ENCODE measurements around the gene CHST2. TPM values are rescaled to one million over a fixed set of nuclear protein-coding genes. Genes with fewer than 3 reads are reported as not detected.

The CHST2 gene
- total RNA-seq, 2 experiments from 2014 or later: 6.0 to 6.9 TPM

GRCh38 chr3:143121241-143122088 lies 1.9 kb downstream of the CHST2 start:
- peaks cover 5% of the 10 kb centered on the region for H3K27me3 Mint-ChIP-seq
- ChIA-PET POLR2A (interaction anchor here (1.0 to 1.6 kb wide), 2 partner anchors 45 to 53 kb away, joined by 3 to 5 read pairs; no protein-coding TSS in a partner anchor), CTCF (interaction anchor here (0.6 to 2.5 kb wide), 43 partner anchors 9 to 628 kb away, joined by 3 to 23 read pairs (median 3); no protein-coding TSS in a partner anchor)
- peaks cover 40% of the 10 kb centered on the region for H3K4me1 Mint-ChIP-seq (ENCODE audit: low read depth)
- H3K27ac Mint-ChIP-seq: peak overlapping the region; percentile 55
- no peaks in the 10 kb centered on the region for H3K9me3 Mint-ChIP-seq
- DNase-seq (peak; percentile 92), ATAC-seq (peak; percentile 69)
- intact Hi-C loops (cut with micrococcal nuclease): loop anchor here (2.0 to 10.0 kb wide), 5 partner anchors 51 to 553 kb away; no protein-coding TSS in a partner anchor
- peaks cover 4% of the 10 kb centered on the region for H3K36me3 Mint-ChIP-seq (ENCODE audit: low read depth)
- H3K4me3 Mint-ChIP-seq: peak overlapping the region; percentile 67
- TF ChIP-seq CTCF (IDR thresholded peaks at IDR 0.05): peak; percentile 82

DNA sequence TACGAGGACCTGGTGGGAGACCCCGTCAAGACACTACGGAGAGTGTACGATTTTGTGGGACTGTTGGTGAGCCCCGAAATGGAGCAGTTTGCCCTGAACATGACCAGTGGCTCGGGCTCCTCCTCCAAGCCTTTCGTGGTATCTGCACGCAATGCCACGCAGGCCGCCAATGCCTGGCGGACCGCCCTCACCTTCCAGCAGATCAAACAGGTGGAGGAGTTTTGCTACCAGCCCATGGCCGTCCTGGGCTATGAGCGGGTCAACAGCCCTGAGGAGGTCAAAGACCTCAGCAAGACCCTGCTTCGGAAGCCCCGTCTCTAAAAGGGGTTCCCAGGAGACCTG lies 2.5 kb downstream of the CHST2 start:
- no peak for DNase-seq
- TF ChIP-seq CTCF (IDR thresholded peaks at IDR 0.05): no peak
- peaks cover 4% of the 10 kb centered on the region for H3K36me3 Mint-ChIP-seq (ENCODE audit: low read depth)
- H3K4me3 Mint-ChIP-seq: peak overlapping the region; percentile 67
- H3K4me1 Mint-ChIP-seq (ENCODE audit: low read depth): peaks cover 40% of the 10 kb centered on the region
- H3K9me3 Mint-ChIP-seq: no peaks in the 10 kb centered on the region
- ChIA-PET CTCF (interaction anchor here (1.4 to 2.1 kb wide), 6 partner anchors 9 to 521 kb away, joined by 3 to 13 read pairs (median 4); no protein-coding TSS in a partner anchor), POLR2A (no interaction called here)
- no peak for ATAC-seq
- peak overlapping the region; percentile 55 for H3K27ac Mint-ChIP-seq
- intact Hi-C loops (cut with micrococcal nuclease): loop anchor here (5.0 to 10.0 kb wide), 4 partner anchors 50 to 523 kb away; no protein-coding TSS in a partner anchor
- H3K27me3 Mint-ChIP-seq: peaks cover 5% of the 10 kb centered on the region

DNA sequence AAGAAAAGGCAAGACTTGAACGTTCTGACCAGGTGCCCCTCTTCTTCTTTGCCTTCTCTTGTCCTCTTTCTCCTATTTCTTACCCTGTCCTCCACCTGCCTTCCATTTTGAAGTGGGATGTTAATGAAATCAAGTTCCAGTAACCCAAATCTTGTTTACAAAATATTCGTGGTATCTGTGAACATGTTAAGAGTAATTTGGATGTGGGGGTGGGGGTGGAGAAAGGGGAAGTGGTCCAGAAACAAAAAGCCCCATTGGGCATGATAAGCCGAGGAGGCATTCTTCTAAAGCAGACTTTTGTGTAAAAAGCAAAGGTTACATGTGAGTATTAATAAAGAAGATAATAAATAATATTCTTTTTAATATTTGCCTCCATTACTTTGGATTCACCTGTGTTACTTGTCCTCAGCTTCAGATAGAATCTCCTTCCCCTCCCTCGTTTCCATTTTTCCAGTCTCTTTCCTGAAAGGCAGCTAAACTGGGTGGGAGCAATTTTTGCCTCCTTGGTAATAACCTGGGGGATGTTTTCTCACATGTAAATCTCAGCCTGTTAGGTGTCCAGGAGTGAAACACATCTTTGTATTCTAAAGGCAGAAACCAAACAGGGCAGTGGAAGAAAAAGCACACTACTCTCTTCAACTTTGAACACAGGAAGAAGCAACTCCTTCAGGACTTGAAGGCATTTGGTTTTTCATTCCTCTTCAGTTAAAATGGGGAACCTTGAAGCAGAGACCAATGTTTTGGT lies 3.2 kb downstream of the CHST2 start:
- no peak for TF ChIP-seq CTCF (IDR thresholded peaks at IDR 0.05)
- ATAC-seq (no peak), DNase-seq (no peak)
- Mint-ChIP-seq H3K27ac (peak overlapping the region; percentile 71), H3K36me3 (ENCODE audit: low read depth) (peaks cover 4% of the 10 kb centered on the region), H3K27me3 (peaks cover 5% of the 10 kb centered on the region), H3K4me3 (peak overlapping the region; percentile 67), H3K4me1 (ENCODE audit: low read depth) (peaks cover 41% of the 10 kb centered on the region), H3K9me3 (no peaks in the 10 kb centered on the region)
- POLR2A ChIA-PET: no interaction called here
- CTCF ChIA-PET: interaction anchor here (2.4 kb wide), 1 partner anchor 177 kb away, joined by 8 read pairs; no protein-coding TSS in a partner anchor
- intact Hi-C loops (cut with micrococcal nuclease): loop anchor here (5.0 to 10.0 kb wide), 4 partner anchors 50 to 522 kb away; no protein-coding TSS in a partner anchor

- ChIA-PET CTCF (interaction anchor here (1.1 to 2.4 kb wide), 4 partner anchors 9 to 177 kb away, joined by 3 to 8 read pairs (median 4); no protein-coding TSS in a partner anchor), POLR2A (interaction anchor here (0.7 kb wide), 1 partner anchor 438 kb away, joined by 3 read pairs; no protein-coding TSS in a partner anchor)
- no peak for TF ChIP-seq CTCF (IDR thresholded peaks at IDR 0.05)
- peak overlapping the region; percentile 56 for H3K4me3 Mint-ChIP-seq
- H3K9me3 Mint-ChIP-seq: no peaks in the 10 kb centered on the region
- peaks cover 4% of the 10 kb centered on the region for H3K27me3 Mint-ChIP-seq
- DNase-seq (peak; percentile 14), ATAC-seq (no peak)
- intact Hi-C loops (cut with micrococcal nuclease): loop anchor here (5.0 to 10.0 kb wide), 4 partner anchors 49 to 521 kb away; no protein-coding TSS in a partner anchor
- H3K36me3 Mint-ChIP-seq (ENCODE audit: low read depth): peaks cover 4% of the 10 kb centered on the region
- peaks cover 46% of the 10 kb centered on the region for H3K4me1 Mint-ChIP-seq (ENCODE audit: low read depth)
- H3K27ac Mint-ChIP-seq: peak overlapping the region; percentile 71
Observed at GRCh38 chr3:143123353-143123984, 3.9 kb downstream of the CHST2 start.
